ENCODE data around the gene RFX3. TPM values are rescaled to one million over a fixed set of nuclear protein-coding genes. Genes with fewer than 3 reads are reported as not detected.
A peak's percentile ranks its signal among the peaks of the same experiment; 100 is the strongest.

RFX3 gene
- total RNA-seq, 1 donor = 1.4 TPM

GRCh38 chr9:3241290-3241689 is 284.5 kb downstream of the RFX3 start:
- DNase-seq (ENCODE audit: insufficient read length, low spot score, missing footprints) = no peak
- Histone ChIP-seq H3K4me1 (ENCODE audit: insufficient read depth, low read length) (peaks cover 9% of the 10 kb centered on the region), H3K27ac (ENCODE audit: low read depth, low read length) (no peak overlapping the region), H3K4me2 (ENCODE audit: insufficient read depth, low read length) (peak overlapping the region; percentile 77), H3K9me3 (ENCODE audit: low read depth, low read length) (no peaks in the 10 kb centered on the region), H2AFZ (ENCODE audit: low read length) (peak overlapping the region; percentile 63), H3K36me3 (ENCODE audit: insufficient read depth, low read length) (no peaks in the 10 kb centered on the region), H3K27me3 (ENCODE audit: insufficient read depth, low read length) (no peaks in the 10 kb centered on the region), H3K79me2 (ENCODE audit: insufficient read depth, low read length) (no peaks in the 10 kb centered on the region), H4K20me1 (ENCODE audit: insufficient read depth, low read length) (no peaks in the 10 kb centered on the region), H3K4me3 (ENCODE audit: insufficient read depth, low read length) (peak overlapping the region; percentile 47)
- TF ChIP-seq CTCF (IDR thresholded peaks at IDR 0.05; ENCODE audit: extremely low read depth, low read depth, low read length) = no peak

GRCh38 chr9:3240656-3241268 is 285.0 kb downstream of the RFX3 start:
- DNase-seq (ENCODE audit: insufficient read length, low spot score, missing footprints) = peak; percentile 10
- H3K27me3 ChIP-seq (ENCODE audit: insufficient read depth, low read length) = no peaks in the 10 kb centered on the region
- H3K4me2 ChIP-seq (ENCODE audit: insufficient read depth, low read length) = peak overlapping the region; percentile 77

GRCh38 chr9:3239240-3239639 is 286.6 kb downstream of the RFX3 start:
- H3K27me3 ChIP-seq (ENCODE audit: insufficient read depth, low read length) = no peaks in the 10 kb centered on the region
- H3K4me3 ChIP-seq (ENCODE audit: insufficient read depth, low read length) = no peak overlapping the region
- H2AFZ ChIP-seq (ENCODE audit: low read length) = no peak overlapping the region
- no peaks in the 10 kb centered on the region for H3K9me3 ChIP-seq (ENCODE audit: low read depth, low read length)
- H3K4me2 ChIP-seq (ENCODE audit: insufficient read depth, low read length) = no peak overlapping the region
- TF ChIP-seq CTCF (IDR thresholded peaks at IDR 0.05; ENCODE audit: extremely low read depth, low read depth, low read length) = no peak
- H3K79me2 ChIP-seq (ENCODE audit: insufficient read depth, low read length) = no peaks in the 10 kb centered on the region
- no peaks in the 10 kb centered on the region for H3K36me3 ChIP-seq (ENCODE audit: insufficient read depth, low read length)
- peaks cover 9% of the 10 kb centered on the region for H3K4me1 ChIP-seq (ENCODE audit: insufficient read depth, low read length)
- DNase-seq (ENCODE audit: insufficient read length, low spot score, missing footprints) = no peak
- H3K27ac ChIP-seq (ENCODE audit: low read depth, low read length) = no peak overlapping the region
- H4K20me1 ChIP-seq (ENCODE audit: insufficient read depth, low read length) = no peaks in the 10 kb centered on the region

More at GRCh38 chr9:3240656-3241268, 285.0 kb downstream of the RFX3 start:
- peak overlapping the region; percentile 63 for H2AFZ ChIP-seq (ENCODE audit: low read length)
- no peaks in the 10 kb centered on the region for H3K36me3 ChIP-seq (ENCODE audit: insufficient read depth, low read length)
- no peak overlapping the region for H3K27ac ChIP-seq (ENCODE audit: low read depth, low read length)
- peaks cover 9% of the 10 kb centered on the region for H3K4me1 ChIP-seq (ENCODE audit: insufficient read depth, low read length)
- H3K79me2 ChIP-seq (ENCODE audit: insufficient read depth, low read length) = no peaks in the 10 kb centered on the region
- peak; percentile 88 for TF ChIP-seq CTCF (IDR thresholded peaks at IDR 0.05; ENCODE audit: extremely low read depth, low read depth, low read length)
- H3K9me3 ChIP-seq (ENCODE audit: low read depth, low read length) = no peaks in the 10 kb centered on the region
- H4K20me1 ChIP-seq (ENCODE audit: insufficient read depth, low read length) = no peaks in the 10 kb centered on the region
- peak overlapping the region; percentile 47 for H3K4me3 ChIP-seq (ENCODE audit: insufficient read depth, low read length)

GRCh38 chr9:3238236-3238635 is 287.6 kb downstream of the RFX3 start:
- no peak overlapping the region for H3K4me3 ChIP-seq (ENCODE audit: insufficient read depth, low read length)
- H2AFZ ChIP-seq (ENCODE audit: low read length) = no peak overlapping the region
- no peaks in the 10 kb centered on the region for H3K79me2 ChIP-seq (ENCODE audit: insufficient read depth, low read length)
- no peaks in the 10 kb centered on the region for H3K9me3 ChIP-seq (ENCODE audit: low read depth, low read length)
- H3K36me3 ChIP-seq (ENCODE audit: insufficient read depth, low read length) = no peaks in the 10 kb centered on the region
- no peaks in the 10 kb centered on the region for H3K27me3 ChIP-seq (ENCODE audit: insufficient read depth, low read length)
- no peaks in the 10 kb centered on the region for H4K20me1 ChIP-seq (ENCODE audit: insufficient read depth, low read length)
- H3K4me1 ChIP-seq (ENCODE audit: insufficient read depth, low read length) = peaks cover 9% of the 10 kb centered on the region
- TF ChIP-seq CTCF (IDR thresholded peaks at IDR 0.05; ENCODE audit: extremely low read depth, low read depth, low read length) = no peak
- no peak overlapping the region for H3K27ac ChIP-seq (ENCODE audit: low read depth, low read length)
- no peak overlapping the region for H3K4me2 ChIP-seq (ENCODE audit: insufficient read depth, low read length)
- no peak for DNase-seq (ENCODE audit: insufficient read length, low spot score, missing footprints)

Measured in osteoblast (primary cell).